Breast epithelium (tissue), 3 donors: Measurements from ENCODE around the gene PDE10A.

Experiments used
- POLR2A ChIP-seq: fragments of 450-650 bp; IDR thresholded peaks from one replicate; pipeline ENCODE4 v1.6.1; 2016; ENCODE audit warnings: antibody characterized with exemption, mild to moderate bottlenecking, moderate library complexity
- TF ChIP-seq, protein P1 (sequence below), 3 donors: fragments of 450-650 bp; IDR thresholded peaks; one replicate each; pipeline ENCODE4 v1.5.1; 2016 to 2017; ENCODE audit warnings: antibody characterized with exemption in 3 of 3, mild to moderate bottlenecking in 3 of 3, moderate library complexity in 3 of 3

DNA sequence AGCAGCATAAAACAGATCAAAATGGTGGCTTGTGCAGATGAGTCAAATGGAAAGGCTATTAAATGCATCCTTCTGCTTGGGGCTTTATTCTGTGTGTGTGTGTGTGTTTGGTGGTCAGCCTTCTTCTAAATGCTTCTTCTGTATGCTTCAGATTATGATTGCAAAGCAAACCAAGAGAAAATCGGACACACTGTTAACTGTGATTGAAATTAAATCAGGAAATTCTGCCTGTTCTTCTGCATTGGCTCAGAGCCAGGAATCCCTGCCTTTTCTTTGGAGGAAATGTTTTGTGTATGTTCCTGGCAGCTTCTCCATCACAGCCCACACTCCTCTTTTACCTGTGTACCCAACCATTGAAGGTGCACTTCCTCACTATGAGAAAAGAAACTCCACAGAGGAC is 22.3 kb upstream of the PDE10A start:
- TF ChIP-seq, protein P1, sequence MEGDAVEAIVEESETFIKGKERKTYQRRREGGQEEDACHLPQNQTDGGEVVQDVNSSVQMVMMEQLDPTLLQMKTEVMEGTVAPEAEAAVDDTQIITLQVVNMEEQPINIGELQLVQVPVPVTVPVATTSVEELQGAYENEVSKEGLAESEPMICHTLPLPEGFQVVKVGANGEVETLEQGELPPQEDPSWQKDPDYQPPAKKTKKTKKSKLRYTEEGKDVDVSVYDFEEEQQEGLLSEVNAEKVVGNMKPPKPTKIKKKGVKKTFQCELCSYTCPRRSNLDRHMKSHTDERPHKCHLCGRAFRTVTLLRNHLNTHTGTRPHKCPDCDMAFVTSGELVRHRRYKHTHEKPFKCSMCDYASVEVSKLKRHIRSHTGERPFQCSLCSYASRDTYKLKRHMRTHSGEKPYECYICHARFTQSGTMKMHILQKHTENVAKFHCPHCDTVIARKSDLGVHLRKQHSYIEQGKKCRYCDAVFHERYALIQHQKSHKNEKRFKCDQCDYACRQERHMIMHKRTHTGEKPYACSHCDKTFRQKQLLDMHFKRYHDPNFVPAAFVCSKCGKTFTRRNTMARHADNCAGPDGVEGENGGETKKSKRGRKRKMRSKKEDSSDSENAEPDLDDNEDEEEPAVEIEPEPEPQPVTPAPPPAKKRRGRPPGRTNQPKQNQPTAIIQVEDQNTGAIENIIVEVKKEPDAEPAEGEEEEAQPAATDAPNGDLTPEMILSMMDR (IDR thresholded peaks at IDR 0.05), result no peak
- TF ChIP-seq POLR2A, result no peak
